T-helper 1 cell treated with Interleukin-12 subunit alpha and Interleukin-12 subunit beta and Interleukin-4 antibody, amounts not matched to agents 30 μg/mL and 1 μg/mL, for 36 hours (primary cell): ENCODE results near the gene BAIAP2L1.

Experiments
- H3K27ac Mint-ChIP-seq: one replicate; pipeline ENCODE4 v1.8.0; 2021; ENCODE audit warnings: mild to moderate bottlenecking, mixed read lengths
- H3K27me3 Mint-ChIP-seq: one replicate; pipeline ENCODE4 v1.8.0; 2021; ENCODE audit warnings: low read depth, mixed read lengths
- H3K36me3 Mint-ChIP-seq: one replicate; pipeline ENCODE4 v1.8.0; 2021; ENCODE audit warnings: low read depth, mixed read lengths
- H3K4me1 Mint-ChIP-seq: one replicate; pipeline ENCODE4 v1.8.0; 2021; ENCODE audit warnings: low read depth, mixed read lengths
- H3K4me3 Mint-ChIP-seq: one replicate; pipeline ENCODE4 v1.8.0; 2021; ENCODE audit warnings: mild to moderate bottlenecking, moderate library complexity, mixed read lengths
- H3K9me3 Mint-ChIP-seq: one replicate; pipeline ENCODE4 v1.8.0; 2021; ENCODE audit warnings: mixed read lengths

BAIAP2L1 gene

DNA sequence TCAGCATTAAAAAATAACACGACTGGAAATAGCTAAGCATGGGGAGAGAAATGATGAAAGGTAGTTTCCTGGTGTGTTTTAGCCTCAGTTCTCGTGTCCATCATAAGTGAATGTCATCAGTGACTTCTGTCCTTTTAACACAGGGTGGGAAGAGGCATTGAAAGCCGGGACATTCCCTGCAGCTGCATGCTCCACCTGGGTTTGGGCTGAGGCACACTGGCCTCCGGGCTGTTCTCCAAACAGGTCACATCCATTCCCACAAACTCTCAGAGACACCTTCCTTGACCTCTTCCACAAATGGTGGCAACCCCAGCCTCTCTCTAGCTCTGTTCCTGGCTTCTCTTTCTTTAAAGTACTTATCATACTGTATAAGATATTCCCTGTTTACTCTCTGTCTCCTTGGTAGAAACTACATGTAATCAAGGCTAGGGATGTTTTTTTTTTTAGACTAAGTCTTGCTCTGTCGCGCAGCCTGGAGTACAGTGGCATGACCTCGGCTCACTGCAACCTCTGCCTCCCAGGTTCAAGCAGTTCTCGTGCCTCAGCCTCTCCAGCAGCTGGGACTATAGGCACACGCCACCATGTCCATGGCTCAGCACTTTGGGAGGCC is 22.6 kb downstream of the BAIAP2L1 start:
- Mint-ChIP-seq H3K4me1 (no peaks in the 10 kb centered on the region), H3K4me3 (no peak overlapping the region), H3K9me3 (no peaks in the 10 kb centered on the region), H3K36me3 (no peaks in the 10 kb centered on the region), H3K27me3 (no peaks in the 10 kb centered on the region), H3K27ac (no peak overlapping the region)

DNA sequence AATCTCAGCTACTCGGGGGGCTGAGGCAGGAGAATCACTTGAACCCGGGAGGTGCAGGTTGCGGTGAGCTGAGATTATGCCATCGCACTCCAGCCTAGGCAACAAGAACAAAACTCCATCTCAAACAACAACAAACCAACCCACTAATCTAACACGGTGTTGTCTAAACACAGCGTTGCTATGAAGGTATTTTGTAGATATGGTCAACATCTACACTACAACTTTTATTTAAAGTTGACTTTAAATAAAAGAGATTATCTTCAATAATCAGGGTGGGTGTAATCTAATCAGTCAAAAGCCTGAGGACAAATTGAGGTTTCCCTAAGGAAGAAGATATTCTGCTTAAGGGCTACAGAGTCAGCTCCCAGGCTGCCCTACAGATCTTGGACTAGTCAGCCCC is 24.2 kb downstream of the BAIAP2L1 start:
- no peaks in the 10 kb centered on the region for H3K4me1 Mint-ChIP-seq
- no peaks in the 10 kb centered on the region for H3K27me3 Mint-ChIP-seq
- H3K27ac Mint-ChIP-seq: no peak overlapping the region
- H3K9me3 Mint-ChIP-seq: no peaks in the 10 kb centered on the region
- H3K4me3 Mint-ChIP-seq: no peak overlapping the region
- no peaks in the 10 kb centered on the region for H3K36me3 Mint-ChIP-seq

DNA sequence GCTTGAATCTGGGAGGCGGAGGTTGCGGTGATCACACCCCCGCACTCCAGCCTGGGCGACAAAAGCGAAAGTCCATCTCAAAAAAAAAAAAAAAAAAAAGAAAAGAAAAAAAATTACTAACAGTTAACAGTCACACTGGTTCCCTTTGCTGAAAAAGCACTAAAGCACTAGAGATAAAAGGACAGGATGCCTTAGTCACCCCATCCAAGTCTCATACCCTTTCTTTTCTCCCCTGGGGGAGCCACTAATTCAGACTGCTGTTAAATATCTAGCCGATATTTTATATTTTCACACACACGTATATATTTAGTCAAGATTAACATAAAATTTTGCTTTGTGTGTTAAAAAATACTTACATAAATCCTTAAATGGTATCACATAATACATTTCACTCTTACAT is 25.2 kb downstream of the BAIAP2L1 start:
- Mint-ChIP-seq H3K36me3 (no peaks in the 10 kb centered on the region), H3K27ac (no peak overlapping the region), H3K4me3 (no peak overlapping the region), H3K9me3 (no peaks in the 10 kb centered on the region), H3K27me3 (no peaks in the 10 kb centered on the region), H3K4me1 (no peaks in the 10 kb centered on the region)

DNA sequence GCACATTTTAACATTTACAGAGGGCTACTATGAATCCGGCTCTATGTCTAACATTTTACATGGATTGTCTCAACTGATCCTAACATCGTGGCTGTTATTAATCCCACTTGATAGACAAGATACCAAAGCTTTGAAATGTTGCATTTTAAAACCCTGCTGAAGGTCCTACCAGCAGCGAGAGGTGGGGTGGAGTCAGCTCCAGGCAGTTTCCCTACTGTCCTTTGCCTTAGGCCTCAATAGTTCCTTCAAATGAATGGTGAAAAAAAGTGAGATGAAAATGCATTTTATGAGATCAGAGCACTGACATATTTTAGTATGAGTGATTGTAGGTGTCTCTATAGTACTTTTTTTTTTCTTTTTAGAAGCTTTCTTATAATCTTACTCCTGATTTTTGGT is 26.6 kb downstream of the BAIAP2L1 start:
- Mint-ChIP-seq H3K27me3 (no peaks in the 10 kb centered on the region), H3K4me3 (no peak overlapping the region), H3K4me1 (no peaks in the 10 kb centered on the region), H3K9me3 (no peaks in the 10 kb centered on the region), H3K36me3 (no peaks in the 10 kb centered on the region), H3K27ac (no peak overlapping the region)

DNA sequence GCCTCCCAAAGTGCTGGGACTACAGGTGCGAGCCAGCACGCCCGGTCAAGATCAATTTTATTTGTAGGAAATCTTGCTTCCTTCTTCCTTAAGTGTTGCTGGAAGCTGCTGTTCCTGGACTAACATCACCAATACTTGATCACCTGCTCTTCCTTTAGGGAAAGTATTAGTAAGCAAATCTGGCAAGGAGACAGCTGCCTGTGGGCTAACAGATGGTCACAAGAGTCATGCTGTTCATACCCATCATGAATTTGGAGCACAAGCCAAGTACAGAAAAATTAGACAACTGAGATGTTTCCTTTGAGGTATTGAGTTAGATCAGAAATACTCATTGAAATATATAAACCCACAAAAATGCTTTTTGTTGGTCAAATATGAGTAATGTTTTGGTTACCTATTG is 27.9 kb downstream of the BAIAP2L1 start:
- Mint-ChIP-seq H3K27ac (no peak overlapping the region), H3K4me1 (no peaks in the 10 kb centered on the region), H3K4me3 (no peak overlapping the region), H3K27me3 (no peaks in the 10 kb centered on the region), H3K36me3 (no peaks in the 10 kb centered on the region), H3K9me3 (no peaks in the 10 kb centered on the region)

DNA sequence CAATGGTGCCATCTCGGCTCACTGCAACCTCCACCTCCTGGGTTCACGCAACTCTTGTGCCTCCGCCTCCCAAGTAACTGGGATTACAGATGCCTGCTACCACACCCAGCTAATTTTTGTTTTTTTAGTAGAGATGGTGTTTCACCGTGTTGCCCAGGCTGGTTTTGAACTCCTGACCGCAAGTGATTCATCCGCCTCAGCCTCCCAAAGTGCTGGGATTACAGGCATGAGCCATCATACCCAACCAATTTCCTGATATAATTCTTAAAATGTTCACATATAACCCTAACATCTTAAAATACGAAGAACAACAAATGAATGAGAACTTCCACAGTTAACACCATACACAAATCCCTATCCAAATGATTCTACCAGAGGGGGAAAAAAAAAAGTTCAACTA is 31.2 kb downstream of the BAIAP2L1 start:
- H3K4me1 Mint-ChIP-seq: no peaks in the 10 kb centered on the region
- H3K27me3 Mint-ChIP-seq: no peaks in the 10 kb centered on the region
- no peaks in the 10 kb centered on the region for H3K36me3 Mint-ChIP-seq
- no peak overlapping the region for H3K27ac Mint-ChIP-seq
- H3K9me3 Mint-ChIP-seq: no peaks in the 10 kb centered on the region
- H3K4me3 Mint-ChIP-seq: no peak overlapping the region

DNA sequence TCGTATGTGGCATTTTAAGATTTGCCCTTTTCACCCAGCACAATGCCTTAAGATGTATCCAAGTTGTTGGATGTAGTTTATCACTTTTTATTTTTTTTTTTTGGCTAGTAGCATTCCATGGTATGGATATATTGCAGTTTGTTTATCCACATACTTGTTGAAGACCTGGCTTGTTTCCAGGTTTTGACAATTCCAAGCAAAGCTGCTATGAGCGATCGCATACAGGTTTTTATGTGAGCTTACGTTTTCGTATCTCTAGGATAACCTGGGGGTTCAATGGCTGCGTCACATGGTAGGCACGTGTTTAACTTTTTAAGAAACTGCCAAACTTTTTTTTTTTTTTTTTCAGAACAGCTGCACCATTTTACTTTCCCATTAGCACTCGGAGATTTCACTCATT is 32.2 kb downstream of the BAIAP2L1 start:
- no peak overlapping the region for H3K4me3 Mint-ChIP-seq
- no peak overlapping the region for H3K27ac Mint-ChIP-seq
- H3K4me1 Mint-ChIP-seq: no peaks in the 10 kb centered on the region
- no peaks in the 10 kb centered on the region for H3K9me3 Mint-ChIP-seq
- H3K27me3 Mint-ChIP-seq: no peaks in the 10 kb centered on the region
- no peaks in the 10 kb centered on the region for H3K36me3 Mint-ChIP-seq

DNA sequence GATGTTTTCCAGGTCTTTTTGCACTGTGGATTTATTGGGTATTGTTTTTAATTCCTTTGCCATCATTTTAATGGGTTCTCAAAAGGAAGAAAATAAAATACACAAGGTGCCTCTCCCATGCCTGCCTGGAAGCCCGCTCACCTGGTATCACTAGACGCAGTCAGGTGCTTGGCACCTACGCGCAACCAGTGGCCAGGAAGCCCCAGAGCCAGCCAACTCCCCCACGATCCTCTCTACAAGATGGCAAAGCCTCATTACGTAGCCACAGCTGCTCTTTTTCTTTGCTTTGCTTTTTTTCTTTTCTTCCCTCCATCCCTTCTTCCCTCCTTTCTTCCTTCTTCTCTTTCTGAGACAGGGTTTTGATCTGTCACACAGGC is 34.3 kb downstream of the BAIAP2L1 start:
- Mint-ChIP-seq H3K4me1 (no peaks in the 10 kb centered on the region), H3K27me3 (no peaks in the 10 kb centered on the region), H3K36me3 (no peaks in the 10 kb centered on the region), H3K9me3 (no peaks in the 10 kb centered on the region), H3K4me3 (no peak overlapping the region), H3K27ac (no peak overlapping the region)

DNA sequence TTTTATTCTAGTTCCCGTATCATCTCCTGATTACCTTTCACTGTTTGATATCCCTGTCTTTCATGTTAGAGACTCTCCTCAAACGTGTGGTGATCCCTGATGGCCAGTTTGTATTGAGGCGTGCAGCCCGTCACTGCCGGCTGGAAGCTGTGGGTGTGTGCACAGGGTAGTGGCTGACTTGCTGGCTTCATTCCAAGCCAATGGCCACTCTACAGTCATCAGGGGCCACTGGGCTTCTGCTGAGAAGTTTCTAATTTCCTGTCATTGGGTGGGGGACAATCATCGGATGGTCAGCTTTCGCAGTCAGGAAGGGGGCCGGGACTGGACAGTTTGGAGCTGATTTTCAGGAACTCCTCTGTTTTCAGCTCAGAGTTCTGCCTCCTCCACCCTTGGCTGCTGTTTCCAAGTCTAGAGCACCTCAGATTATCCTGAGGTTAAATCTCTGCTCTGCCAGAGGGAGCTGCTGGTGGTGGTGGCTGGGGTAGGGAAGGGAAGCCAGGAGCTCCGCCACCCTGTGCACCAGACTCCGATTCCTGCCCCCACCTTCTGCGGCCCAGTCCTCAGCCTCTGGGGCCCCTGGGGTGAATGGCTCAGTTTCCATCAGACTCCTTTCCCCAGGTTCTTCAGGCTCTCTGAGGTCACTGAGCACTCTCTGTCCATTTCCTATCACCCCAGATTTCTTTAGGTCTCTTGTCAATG is 34.9 kb downstream of the BAIAP2L1 start:
- Mint-ChIP-seq H3K4me3 (no peak overlapping the region), H3K27ac (no peak overlapping the region), H3K27me3 (no peaks in the 10 kb centered on the region), H3K4me1 (no peaks in the 10 kb centered on the region), H3K36me3 (no peaks in the 10 kb centered on the region), H3K9me3 (no peaks in the 10 kb centered on the region)

DNA sequence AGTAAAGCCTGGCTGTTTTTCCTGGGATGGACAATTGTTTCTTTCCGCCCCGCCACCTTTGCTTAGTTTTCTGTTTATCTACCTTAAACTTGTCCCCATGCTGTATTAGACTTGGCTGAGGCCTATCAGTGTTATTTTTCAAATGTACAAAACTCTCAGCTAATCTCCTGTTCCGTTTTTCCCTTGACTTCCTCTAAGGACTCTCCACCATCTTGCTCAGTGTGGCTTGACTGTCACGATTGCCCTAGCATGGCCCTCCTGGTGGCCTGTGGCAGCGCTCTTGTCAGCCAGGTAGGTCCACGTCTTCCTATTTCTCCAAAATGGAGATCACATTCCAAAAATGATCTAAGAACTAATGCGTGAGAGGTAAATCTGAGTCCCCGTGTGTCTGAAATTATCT is 36.7 kb downstream of the BAIAP2L1 start:
- Mint-ChIP-seq H3K4me3 (no peak overlapping the region), H3K27ac (no peak overlapping the region), H3K27me3 (no peaks in the 10 kb centered on the region), H3K4me1 (no peaks in the 10 kb centered on the region), H3K36me3 (no peaks in the 10 kb centered on the region), H3K9me3 (no peaks in the 10 kb centered on the region)

DNA sequence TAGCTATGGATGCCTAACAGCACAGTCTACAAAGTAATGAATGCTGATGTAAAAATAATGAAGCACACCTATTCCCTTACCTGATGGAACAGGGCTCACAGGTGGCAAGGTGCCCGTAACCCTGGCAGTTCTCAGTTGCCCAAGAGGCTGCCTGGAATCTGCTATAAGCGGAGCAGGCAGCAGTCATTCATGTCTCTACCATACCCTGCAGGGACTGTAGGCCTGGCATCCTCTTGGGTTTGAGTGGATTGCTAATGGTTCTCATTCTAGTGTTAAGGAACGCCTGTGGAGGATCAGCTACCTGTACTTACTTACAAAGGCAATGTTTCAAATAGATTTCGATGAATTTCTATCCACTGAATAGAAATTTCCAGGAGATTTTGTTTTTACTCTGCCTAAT is 38.4 kb downstream of the BAIAP2L1 start:
- Mint-ChIP-seq H3K27me3 (no peaks in the 10 kb centered on the region), H3K27ac (no peak overlapping the region), H3K36me3 (no peaks in the 10 kb centered on the region), H3K9me3 (no peaks in the 10 kb centered on the region), H3K4me3 (no peak overlapping the region), H3K4me1 (no peaks in the 10 kb centered on the region)

DNA sequence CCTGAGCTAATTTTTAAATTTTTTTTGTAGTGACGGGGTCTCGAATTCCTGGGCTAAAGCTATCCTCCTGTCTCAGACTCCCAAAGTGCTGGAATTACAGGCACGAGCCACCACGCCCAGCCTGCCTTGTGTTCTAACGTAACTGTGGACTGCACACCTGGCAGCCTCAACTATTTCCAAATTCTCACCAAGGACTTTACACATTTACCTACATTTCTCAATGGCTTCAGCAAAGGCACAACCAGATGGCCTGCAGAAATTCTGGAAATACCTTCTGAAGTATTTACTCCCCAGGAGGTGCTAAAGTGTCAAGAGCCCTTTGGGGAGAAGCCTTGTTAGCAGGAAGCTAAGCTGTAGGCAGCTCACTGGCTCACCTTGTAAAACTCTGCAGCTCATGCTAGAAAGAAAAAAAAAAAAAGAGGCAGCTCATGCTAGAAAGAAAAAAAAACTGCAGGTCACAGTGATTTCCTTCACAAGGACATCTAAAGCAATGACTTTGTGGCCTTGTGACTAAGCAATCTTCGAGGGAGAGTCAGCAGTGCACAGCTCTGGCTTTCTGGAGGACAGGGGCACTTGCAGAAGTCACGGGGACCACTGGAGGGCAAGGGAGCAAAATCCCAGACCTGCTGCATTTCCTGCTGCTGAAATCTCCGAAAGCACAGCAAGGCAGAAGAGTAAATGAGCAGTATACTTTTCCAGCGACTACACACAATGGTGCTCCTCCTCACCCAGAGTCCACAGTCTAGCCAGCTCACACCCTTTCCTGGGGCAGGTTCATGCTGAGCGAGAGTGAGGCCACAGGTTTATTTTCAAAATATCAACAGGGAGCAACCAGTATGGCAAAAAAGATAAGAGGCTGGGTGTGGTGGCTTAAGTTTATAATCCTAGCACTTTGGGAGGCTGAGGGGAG is 40.4 kb downstream of the BAIAP2L1 start:
- Mint-ChIP-seq H3K36me3 (no peaks in the 10 kb centered on the region), H3K27ac (no peak overlapping the region), H3K9me3 (no peaks in the 10 kb centered on the region), H3K4me1 (no peaks in the 10 kb centered on the region), H3K4me3 (no peak overlapping the region), H3K27me3 (no peaks in the 10 kb centered on the region)

DNA sequence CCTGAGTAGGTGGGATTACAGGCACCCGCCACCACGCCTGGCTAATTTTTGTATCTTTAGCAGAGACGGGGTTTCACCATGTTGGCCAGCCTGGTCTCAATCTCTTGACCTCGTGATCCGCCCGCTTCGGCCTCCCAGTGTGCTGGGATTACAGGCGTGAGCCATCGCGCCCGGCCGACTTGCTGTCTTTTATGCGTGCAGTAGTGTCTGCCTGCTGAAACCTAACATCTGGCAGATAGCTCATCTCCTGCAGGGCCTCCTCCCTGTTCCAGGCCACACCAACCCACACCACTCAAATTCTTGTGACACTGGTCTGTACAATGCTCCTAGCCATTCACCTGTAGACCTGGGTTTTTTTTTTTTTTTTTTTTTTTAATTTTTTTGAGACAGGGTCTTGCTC is 41.5 kb downstream of the BAIAP2L1 start:
- Mint-ChIP-seq H3K36me3 (no peaks in the 10 kb centered on the region), H3K27me3 (no peaks in the 10 kb centered on the region), H3K4me3 (no peak overlapping the region), H3K9me3 (no peaks in the 10 kb centered on the region), H3K27ac (no peak overlapping the region), H3K4me1 (no peaks in the 10 kb centered on the region)

DNA sequence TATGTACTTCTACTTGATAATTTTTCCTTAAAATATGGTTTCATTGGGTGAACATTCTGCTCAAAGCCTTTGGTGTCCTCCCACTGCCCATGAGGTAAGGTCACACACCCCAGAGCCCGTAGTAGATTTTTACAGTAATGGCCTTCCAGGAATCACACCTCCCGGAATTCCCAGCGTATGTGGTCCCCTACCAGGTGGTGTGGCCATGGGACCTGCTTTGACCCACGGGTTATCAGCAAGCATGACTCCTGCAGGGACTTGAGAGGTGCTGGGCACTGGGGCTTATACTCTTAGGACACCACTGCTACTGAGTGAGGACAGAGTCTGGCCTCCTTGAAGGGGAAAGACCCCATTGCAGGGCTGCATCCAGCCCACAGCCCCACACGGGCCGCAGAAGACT is 42.2 kb downstream of the BAIAP2L1 start:
- Mint-ChIP-seq H3K4me1 (no peaks in the 10 kb centered on the region), H3K36me3 (no peaks in the 10 kb centered on the region), H3K4me3 (no peak overlapping the region), H3K27ac (no peak overlapping the region), H3K27me3 (no peaks in the 10 kb centered on the region), H3K9me3 (no peaks in the 10 kb centered on the region)

DNA sequence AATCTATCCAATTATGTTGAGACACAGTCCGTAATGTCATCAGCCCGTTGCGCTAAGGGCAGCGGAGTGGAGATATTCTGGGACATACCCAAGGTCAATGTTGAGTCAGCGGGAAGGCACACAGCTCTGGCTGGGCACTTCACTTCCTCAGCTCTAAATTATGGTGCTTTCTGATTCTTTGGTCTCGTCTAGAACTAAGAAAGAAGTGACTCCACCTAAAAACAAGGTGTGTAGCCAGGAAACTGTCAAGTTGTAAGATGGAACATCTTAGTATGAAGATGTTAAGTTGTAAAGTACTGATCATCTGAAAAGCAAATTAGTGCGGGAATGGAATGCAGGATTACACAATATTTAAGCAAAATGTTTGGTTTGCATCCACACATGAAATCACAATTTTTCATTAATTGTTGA is 43.1 kb downstream of the BAIAP2L1 start:
- Mint-ChIP-seq H3K27me3 (no peaks in the 10 kb centered on the region), H3K4me3 (no peak overlapping the region), H3K4me1 (no peaks in the 10 kb centered on the region), H3K27ac (no peak overlapping the region), H3K9me3 (no peaks in the 10 kb centered on the region), H3K36me3 (no peaks in the 10 kb centered on the region)
